ENCODE data around the gene ZFAND5. TPM values are rescaled to one million over a fixed set of nuclear protein-coding genes. Genes with fewer than 3 reads are reported as not detected.
A peak's percentile ranks its signal among the peaks of the same experiment; 100 is the strongest.

ZFAND5 gene
- total and polyA plus RNA-seq, 2 of the 13 experiments (the other 11 are each of a cell fraction or from before 2014, with no cell fraction given): 53.4 to 60.2 TPM

- TF ChIP-seq ZNF407 (CRISPR knock-in tag; IDR thresholded peaks at IDR 0.05; ENCODE audit: not compliant biosample characterization) (peak; percentile 49), ZNF691 (CRISPR knock-in tag; IDR thresholded peaks at IDR 0.05; ENCODE audit: borderline replicate concordance, low read depth) (no peak), TRIM22 (IDR thresholded peaks at IDR 0.05) (no peak), ZNF557 (CRISPR knock-in tag; IDR thresholded peaks at IDR 0.05) (no peak), E2F1 (CRISPR knock-in tag; IDR thresholded peaks at IDR 0.05) (peak; percentile 17; the same call in 1 of the 2 replicates), ZBTB2 (CRISPR knock-in tag; IDR thresholded peaks at IDR 0.05; ENCODE audit: low read depth) (peak; percentile 71; the same call in 1 of the 2 replicates), PHB2 (IDR thresholded peaks at IDR 0.05; ENCODE audit: partially characterized antibody) (no peak), ZXDC (CRISPR knock-in tag; IDR thresholded peaks at IDR 0.05) (peak; percentile 41; the same call in 1 of the 2 replicates), ZFX (CRISPR knock-in tag; IDR thresholded peaks at IDR 0.05; ENCODE audit: low read depth) (peak; percentile 77), ZNF616 (CRISPR knock-in tag; IDR thresholded peaks at IDR 0.05; ENCODE audit: low read depth) (no peak)
Measured at GRCh38 chr9:72364679-72365524, at the start of gene ZFAND5 (continued).

Data from HepG2 (cell line).